ENCODE measurements around the gene NUDCD3.

DNA sequence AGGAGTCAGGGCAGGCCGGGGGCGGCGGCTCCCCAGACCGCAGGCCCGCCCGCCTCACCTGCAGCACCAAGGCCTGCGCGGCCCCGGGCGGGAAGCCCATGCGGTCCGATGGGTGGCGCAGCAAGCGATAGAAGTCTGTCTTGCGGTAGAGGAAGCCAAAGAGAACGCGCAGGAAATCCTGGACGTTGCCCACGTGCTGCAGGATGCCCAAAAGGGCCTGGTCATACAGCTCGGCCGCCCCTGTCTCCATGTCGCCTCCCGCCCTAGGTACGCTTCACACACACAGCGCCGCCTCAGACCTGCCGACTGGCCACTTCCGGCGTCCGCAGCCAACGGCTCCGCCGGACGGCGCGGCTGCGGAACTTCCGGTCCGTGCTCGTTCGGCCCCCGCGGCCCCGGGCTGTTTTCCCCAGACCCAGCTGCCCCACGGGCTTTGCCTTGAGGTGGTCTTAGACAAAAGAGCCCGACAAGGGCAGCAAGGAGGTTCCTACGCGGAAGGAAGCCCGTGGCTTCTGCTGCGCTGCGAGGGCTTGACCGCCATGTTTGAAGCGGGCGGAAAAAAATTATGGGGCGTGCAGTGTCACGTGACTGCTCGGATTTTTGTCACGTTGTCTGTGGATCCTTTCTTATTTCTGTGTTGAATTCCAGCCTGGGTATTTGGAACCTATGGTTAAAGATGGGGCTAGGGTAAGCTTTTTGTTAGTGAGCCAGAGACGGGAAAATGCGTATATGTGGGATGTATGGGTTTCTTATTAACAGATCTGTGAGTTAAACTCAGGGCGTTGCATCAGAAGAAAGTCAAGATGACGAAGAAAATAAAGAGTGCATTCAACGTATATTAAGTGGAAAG, at the start of gene NUDCD3:
- peak in 2 of 3 experiments; percentile 5 to 28 for TF ChIP-seq CTCF (IDR thresholded peaks at IDR 0.05)
- TF ChIP-seq POLR2A (IDR thresholded peaks at IDR 0.05; ENCODE audit: low read depth): peak; percentile 58
- TF ChIP-seq EP300 (IDR thresholded peaks at IDR 0.05): no peak
- peak; percentile 69 to 79 for TF ChIP-seq POLR2AphosphoS5 (IDR thresholded peaks at IDR 0.05)

Data from esophagus muscularis mucosa (tissue), 4 donors.